ENCODE data around the gene LTF.

The LTF gene

DNA sequence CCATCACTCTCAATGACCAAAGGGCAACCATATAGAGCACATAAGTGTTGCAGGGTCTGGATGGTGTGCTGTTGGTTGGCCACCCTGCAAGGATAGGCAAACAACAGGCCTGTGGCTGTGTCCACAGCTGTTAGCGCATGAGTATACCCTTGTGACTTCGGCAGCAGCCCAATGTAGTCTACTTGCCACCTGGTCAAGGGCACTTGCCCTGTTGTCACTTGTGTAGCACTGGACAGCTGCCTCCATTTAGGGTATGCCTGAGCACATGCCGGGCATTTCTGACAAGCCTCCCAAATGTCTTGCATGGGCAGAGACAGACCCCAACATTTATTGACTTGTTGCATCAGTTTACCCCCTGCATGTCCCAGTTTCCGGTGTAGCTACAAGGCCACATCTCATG is 44.9 kb downstream of the LTF start:
- ChIA-PET POLR2A (no interaction called here), CTCF (no interaction called here)
- Histone ChIP-seq H3K9me3 (ENCODE audit: control insufficient read depth, insufficient read depth, low read depth, low read length) (no peaks in the 10 kb centered on the region), H3K36me3 (ENCODE audit: control insufficient read depth in 2 of 2, insufficient read depth in 1 of 2, low read length in 2 of 2) (no peaks in the 10 kb centered on the region), H3K4me3 (ENCODE audit: low read depth, low read length) (no peak overlapping the region), H3K27ac (ENCODE audit: extremely low read depth, low read depth, low read length) (no peak overlapping the region), H3K4me1 (ENCODE audit: control insufficient read depth, insufficient read depth, low read length) (no peaks in the 10 kb centered on the region)
- TF ChIP-seq, protein P1, sequence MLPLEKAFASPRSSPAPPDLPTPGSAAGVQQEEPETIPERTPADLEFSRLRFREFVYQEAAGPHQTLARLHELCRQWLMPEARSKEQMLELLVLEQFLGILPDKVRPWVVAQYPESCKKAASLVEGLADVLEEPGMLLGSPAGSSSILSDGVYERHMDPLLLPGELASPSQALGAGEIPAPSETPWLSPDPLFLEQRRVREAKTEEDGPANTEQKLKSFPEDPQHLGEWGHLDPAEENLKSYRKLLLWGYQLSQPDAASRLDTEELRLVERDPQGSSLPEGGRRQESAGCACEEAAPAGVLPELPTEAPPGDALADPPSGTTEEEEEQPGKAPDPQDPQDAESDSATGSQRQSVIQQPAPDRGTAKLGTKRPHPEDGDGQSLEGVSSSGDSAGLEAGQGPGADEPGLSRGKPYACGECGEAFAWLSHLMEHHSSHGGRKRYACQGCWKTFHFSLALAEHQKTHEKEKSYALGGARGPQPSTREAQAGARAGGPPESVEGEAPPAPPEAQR (tag by site-specific recombination; IDR thresholded peaks at IDR 0.05): no peak
- TF ChIP-seq, protein P2, sequence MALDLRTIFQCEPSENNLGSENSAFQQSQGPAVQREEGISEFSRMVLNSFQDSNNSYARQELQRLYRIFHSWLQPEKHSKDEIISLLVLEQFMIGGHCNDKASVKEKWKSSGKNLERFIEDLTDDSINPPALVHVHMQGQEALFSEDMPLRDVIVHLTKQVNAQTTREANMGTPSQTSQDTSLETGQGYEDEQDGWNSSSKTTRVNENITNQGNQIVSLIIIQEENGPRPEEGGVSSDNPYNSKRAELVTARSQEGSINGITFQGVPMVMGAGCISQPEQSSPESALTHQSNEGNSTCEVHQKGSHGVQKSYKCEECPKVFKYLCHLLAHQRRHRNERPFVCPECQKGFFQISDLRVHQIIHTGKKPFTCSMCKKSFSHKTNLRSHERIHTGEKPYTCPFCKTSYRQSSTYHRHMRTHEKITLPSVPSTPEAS (tag by site-specific recombination; IDR thresholded peaks at IDR 0.05): no peak
- TF ChIP-seq, protein P3, sequence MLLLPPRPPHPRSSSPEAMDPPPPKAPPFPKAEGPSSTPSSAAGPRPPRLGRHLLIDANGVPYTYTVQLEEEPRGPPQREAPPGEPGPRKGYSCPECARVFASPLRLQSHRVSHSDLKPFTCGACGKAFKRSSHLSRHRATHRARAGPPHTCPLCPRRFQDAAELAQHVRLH (tag by site-specific recombination; IDR thresholded peaks at IDR 0.05): no peak
- no peak for TF ChIP-seq ZNF335 (tag by site-specific recombination; conservative IDR thresholded peaks at IDR 0.05)
- no peak for TF ChIP-seq SP3 (tag by site-specific recombination; IDR thresholded peaks at IDR 0.05)
- TF ChIP-seq ZNF623 (tag by site-specific recombination; IDR thresholded peaks at IDR 0.05): no peak
- no peak for TF ChIP-seq ZFP41 (tag by site-specific recombination; IDR thresholded peaks at IDR 0.05; ENCODE audit: borderline replicate concordance)
- TF ChIP-seq, protein P4, sequence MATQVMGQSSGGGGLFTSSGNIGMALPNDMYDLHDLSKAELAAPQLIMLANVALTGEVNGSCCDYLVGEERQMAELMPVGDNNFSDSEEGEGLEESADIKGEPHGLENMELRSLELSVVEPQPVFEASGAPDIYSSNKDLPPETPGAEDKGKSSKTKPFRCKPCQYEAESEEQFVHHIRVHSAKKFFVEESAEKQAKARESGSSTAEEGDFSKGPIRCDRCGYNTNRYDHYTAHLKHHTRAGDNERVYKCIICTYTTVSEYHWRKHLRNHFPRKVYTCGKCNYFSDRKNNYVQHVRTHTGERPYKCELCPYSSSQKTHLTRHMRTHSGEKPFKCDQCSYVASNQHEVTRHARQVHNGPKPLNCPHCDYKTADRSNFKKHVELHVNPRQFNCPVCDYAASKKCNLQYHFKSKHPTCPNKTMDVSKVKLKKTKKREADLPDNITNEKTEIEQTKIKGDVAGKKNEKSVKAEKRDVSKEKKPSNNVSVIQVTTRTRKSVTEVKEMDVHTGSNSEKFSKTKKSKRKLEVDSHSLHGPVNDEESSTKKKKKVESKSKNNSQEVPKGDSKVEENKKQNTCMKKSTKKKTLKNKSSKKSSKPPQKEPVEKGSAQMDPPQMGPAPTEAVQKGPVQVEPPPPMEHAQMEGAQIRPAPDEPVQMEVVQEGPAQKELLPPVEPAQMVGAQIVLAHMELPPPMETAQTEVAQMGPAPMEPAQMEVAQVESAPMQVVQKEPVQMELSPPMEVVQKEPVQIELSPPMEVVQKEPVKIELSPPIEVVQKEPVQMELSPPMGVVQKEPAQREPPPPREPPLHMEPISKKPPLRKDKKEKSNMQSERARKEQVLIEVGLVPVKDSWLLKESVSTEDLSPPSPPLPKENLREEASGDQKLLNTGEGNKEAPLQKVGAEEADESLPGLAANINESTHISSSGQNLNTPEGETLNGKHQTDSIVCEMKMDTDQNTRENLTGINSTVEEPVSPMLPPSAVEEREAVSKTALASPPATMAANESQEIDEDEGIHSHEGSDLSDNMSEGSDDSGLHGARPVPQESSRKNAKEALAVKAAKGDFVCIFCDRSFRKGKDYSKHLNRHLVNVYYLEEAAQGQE (tag by site-specific recombination; IDR thresholded peaks at IDR 0.05): no peak
- no peak for TF ChIP-seq ZFP37 (tag by site-specific recombination; IDR thresholded peaks at IDR 0.05)

DNA sequence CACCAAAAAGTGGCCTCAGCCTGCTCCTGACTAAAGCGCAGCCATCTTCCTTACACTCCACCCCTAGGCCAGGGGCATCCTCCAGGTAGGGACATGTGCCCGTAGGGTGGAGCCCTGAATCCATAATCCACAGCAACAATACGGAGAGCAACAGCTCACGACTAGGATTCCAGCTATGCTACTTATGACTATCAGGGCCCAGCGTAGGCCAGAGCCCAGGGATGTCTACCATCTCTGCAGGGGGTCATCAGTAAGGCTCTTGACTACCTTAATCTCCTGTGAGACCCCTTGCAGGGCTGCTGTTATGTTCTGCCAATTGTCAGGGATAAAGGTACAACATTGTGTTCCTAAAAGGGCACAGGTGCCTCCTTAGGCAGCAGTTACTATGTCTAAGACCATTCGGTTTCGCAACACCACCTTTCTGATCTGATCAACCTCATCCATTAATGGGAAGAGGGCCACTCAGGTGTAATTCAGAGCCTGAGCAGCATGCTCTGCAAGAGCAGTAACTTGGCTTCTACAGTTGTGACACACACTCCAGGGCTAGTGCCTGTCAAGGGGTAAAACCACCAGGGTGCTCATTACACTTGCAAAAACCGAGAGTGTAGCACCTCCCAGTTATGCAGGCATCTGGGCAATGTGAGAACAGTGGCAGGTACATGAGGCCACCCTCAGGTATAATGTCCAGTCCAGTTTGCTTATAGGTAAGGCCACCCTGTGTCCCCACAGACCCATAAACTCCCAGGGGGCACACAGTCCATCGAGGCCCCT is 46.7 kb downstream of the LTF start:
- CTCF ChIA-PET: interaction anchor here (0.7 kb wide), 1 partner anchor 129 kb away, joined by 3 read pairs; no protein-coding TSS in a partner anchor
- Histone ChIP-seq H3K4me3 (ENCODE audit: low read depth, low read length) (no peak overlapping the region), H3K4me1 (ENCODE audit: control insufficient read depth, insufficient read depth, low read length) (no peaks in the 10 kb centered on the region), H3K9me3 (ENCODE audit: control insufficient read depth, insufficient read depth, low read depth, low read length) (no peaks in the 10 kb centered on the region), H3K36me3 (ENCODE audit: control insufficient read depth in 2 of 2, insufficient read depth in 1 of 2, low read length in 2 of 2) (no peaks in the 10 kb centered on the region), H3K27ac (ENCODE audit: extremely low read depth, low read depth, low read length) (no peak overlapping the region)
- POLR2A ChIA-PET: no interaction called here
- TF ChIP-seq ZNF423 (tag by site-specific recombination; IDR thresholded peaks at IDR 0.05) (no peak), ZNF202 (tag by site-specific recombination; IDR thresholded peaks at IDR 0.05; ENCODE audit: borderline replicate concordance) (no peak), ZNF354C (tag by site-specific recombination; IDR thresholded peaks at IDR 0.05; ENCODE audit: borderline replicate concordance, low read depth) (no peak), ZNF404 (tag by site-specific recombination; IDR thresholded peaks at IDR 0.05) (no peak), ZNF658 (tag by site-specific recombination; IDR thresholded peaks at IDR 0.05) (no peak)
- TF ChIP-seq, protein P5, sequence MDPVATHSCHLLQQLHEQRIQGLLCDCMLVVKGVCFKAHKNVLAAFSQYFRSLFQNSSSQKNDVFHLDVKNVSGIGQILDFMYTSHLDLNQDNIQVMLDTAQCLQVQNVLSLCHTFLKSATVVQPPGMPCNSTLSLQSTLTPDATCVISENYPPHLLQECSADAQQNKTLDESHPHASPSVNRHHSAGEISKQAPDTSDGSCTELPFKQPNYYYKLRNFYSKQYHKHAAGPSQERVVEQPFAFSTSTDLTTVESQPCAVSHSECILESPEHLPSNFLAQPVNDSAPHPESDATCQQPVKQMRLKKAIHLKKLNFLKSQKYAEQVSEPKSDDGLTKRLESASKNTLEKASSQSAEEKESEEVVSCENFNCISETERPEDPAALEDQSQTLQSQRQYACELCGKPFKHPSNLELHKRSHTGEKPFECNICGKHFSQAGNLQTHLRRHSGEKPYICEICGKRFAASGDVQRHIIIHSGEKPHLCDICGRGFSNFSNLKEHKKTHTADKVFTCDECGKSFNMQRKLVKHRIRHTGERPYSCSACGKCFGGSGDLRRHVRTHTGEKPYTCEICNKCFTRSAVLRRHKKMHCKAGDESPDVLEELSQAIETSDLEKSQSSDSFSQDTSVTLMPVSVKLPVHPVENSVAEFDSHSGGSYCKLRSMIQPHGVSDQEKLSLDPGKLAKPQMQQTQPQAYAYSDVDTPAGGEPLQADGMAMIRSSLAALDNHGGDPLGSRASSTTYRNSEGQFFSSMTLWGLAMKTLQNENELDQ (tag by site-specific recombination; IDR thresholded peaks at IDR 0.05; ENCODE audit: low read depth): no peak
- TF ChIP-seq, protein P6, sequence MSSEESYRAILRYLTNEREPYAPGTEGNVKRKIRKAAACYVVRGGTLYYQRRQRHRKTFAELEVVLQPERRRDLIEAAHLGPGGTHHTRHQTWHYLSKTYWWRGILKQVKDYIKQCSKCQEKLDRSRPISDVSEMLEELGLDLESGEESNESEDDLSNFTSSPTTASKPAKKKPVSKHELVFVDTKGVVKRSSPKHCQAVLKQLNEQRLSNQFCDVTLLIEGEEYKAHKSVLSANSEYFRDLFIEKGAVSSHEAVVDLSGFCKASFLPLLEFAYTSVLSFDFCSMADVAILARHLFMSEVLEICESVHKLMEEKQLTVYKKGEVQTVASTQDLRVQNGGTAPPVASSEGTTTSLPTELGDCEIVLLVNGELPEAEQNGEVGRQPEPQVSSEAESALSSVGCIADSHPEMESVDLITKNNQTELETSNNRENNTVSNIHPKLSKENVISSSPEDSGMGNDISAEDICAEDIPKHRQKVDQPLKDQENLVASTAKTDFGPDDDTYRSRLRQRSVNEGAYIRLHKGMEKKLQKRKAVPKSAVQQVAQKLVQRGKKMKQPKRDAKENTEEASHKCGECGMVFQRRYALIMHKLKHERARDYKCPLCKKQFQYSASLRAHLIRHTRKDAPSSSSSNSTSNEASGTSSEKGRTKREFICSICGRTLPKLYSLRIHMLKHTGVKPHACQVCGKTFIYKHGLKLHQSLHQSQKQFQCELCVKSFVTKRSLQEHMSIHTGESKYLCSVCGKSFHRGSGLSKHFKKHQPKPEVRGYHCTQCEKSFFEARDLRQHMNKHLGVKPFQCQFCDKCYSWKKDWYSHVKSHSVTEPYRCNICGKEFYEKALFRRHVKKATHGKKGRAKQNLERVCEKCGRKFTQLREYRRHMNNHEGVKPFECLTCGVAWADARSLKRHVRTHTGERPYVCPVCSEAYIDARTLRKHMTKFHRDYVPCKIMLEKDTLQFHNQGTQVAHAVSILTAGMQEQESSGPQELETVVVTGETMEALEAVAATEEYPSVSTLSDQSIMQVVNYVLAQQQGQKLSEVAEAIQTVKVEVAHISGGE (tag by site-specific recombination; conservative IDR thresholded peaks at IDR 0.05; ENCODE audit: low read depth): no peak
- TF ChIP-seq, protein P7, sequence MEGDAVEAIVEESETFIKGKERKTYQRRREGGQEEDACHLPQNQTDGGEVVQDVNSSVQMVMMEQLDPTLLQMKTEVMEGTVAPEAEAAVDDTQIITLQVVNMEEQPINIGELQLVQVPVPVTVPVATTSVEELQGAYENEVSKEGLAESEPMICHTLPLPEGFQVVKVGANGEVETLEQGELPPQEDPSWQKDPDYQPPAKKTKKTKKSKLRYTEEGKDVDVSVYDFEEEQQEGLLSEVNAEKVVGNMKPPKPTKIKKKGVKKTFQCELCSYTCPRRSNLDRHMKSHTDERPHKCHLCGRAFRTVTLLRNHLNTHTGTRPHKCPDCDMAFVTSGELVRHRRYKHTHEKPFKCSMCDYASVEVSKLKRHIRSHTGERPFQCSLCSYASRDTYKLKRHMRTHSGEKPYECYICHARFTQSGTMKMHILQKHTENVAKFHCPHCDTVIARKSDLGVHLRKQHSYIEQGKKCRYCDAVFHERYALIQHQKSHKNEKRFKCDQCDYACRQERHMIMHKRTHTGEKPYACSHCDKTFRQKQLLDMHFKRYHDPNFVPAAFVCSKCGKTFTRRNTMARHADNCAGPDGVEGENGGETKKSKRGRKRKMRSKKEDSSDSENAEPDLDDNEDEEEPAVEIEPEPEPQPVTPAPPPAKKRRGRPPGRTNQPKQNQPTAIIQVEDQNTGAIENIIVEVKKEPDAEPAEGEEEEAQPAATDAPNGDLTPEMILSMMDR (tag by site-specific recombination; IDR thresholded peaks at IDR 0.05): no peak
- TF ChIP-seq, protein P8, sequence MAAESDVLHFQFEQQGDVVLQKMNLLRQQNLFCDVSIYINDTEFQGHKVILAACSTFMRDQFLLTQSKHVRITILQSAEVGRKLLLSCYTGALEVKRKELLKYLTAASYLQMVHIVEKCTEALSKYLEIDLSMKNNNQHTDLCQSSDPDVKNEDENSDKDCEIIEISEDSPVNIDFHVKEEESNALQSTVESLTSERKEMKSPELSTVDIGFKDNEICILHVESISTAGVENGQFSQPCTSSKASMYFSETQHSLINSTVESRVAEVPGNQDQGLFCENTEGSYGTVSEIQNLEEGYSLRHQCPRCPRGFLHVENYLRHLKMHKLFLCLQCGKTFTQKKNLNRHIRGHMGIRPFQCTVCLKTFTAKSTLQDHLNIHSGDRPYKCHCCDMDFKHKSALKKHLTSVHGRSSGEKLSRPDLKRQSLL (tag by site-specific recombination; IDR thresholded peaks at IDR 0.05): no peak
